Amniotic stem cell (primary cell): ENCODE measurements around the gene MRM2.

Experiments used
- DNase-seq: peaks from one replicate; lab custom pipeline; 2025; lab: John Stamatoyannopoulos, UW

Gene MRM2

GRCh38 chr7:2266911-2267310, 24.9 kb upstream of the MRM2 start:
- DNase-seq = no peak

DNA sequence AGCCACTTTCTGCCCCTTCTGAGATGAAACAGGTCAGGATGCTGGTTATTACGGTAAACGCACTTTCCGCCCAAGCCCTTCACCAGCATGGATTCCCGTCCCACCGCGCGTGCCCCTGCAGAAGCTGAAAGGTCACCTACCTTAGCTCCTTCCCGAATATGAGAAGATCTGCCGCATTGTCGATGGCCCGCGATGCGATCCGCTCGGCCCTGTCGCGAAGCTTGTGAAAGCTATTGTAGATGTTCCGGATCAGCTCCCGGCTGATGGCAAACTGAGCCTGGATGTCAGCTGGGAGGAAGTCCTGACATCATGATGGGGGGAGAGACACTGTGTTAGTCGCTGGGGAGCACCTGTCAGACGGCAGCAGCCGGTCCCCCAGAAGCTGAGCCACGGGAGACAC, 22.2 kb upstream of the MRM2 start:
- no peak for DNase-seq

DNA sequence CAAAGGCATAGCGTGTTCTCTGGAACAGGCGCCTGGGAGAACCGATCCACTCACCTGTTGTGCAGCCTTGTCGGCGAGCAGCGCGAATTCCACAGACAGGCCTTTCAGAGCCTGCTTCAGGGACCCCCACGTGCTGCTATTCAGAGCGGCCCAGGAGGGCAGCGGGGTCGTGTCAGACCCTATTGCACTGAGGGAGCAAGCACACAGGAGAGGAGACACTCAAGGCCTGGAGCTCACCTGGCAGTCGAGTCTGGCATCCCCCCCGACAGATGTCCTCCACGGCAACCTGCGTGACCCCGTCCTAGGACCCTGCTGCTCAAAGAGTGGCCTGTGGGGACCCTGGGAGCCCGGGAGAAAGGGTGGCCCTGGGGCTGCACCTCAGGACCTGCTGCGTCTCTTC, 21.2 kb upstream of the MRM2 start:
- no peak for DNase-seq

- DNase-seq = no peak
Measured at GRCh38 chr7:2261611-2262010, 19.6 kb upstream of the MRM2 start.

DNA sequence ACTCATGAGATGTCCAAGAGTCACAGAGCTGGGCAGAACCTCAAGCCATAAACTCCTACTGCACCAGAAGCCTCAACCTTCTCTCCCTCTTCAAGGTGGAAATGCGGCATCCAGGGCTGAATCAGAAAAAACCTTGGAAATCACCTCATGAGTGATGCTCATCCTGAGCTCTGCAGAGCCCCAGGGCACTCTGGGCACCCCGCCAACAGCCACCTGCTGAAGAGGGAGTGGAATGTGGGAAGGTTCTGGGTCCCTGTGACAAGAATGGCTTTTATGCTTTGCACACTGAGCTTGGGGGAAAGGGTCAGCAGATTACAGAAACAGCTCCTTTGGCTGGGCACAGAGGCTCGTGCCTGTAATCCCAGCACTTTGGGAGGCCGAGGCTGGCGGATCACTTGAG, 18.8 kb upstream of the MRM2 start:
- DNase-seq = no peak

- DNase-seq = no peak
Measured at GRCh38 chr7:2259480-2259879, 17.5 kb upstream of the MRM2 start.

DNA sequence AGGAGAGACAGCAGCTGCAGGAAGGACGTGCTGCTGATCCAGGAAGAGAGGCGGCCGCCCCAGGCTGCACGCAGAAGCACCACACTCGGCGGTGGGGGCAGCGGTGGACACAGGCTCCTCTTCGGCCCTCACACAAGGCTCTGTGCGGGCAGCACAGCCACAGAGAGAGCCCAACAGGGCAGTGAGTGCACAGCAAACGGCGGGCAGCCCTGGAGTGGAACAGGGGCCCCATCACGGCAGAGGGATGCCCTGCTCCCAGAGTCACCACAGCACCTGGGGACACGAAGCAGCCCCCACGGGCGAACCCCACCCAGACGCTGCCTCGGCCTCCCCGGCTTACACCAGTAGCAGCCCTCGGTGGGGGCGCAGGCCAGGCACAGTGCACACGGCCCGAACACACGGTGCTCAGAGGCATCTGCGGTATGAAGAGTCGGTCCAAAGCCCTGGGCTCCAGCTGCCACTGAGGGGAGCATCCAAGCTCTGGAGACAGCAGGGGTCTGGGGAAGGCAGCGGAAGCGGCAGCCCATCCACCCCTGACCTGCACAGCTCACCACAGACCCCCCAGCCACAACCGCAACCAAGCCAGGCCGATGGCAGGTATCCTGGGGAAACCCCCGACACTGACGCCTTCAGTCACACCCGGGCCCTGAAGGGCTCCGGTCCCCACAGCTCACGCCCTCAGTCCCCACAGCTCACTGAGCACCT, 16.8 kb upstream of the MRM2 start:
- DNase-seq = no peak

DNA sequence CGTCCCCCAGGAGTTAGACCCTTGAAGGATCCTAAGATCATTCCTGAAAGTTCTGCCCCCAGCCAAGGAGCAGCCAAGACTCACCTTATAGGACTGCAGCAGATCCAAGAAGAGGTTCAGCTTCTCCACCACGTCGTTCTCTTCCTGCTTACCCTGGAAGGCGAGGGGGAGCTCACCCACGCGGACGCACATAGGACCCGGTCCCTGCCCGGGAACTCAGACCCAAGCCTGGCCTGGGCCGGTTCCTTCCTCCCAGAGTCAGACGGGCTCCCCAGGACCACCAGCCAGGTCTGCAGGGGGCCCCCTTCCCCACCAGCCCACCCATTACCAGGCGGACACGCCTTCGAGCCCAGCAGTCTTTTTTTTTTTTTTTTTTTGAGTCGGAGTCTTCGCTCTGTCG, 15.6 kb upstream of the MRM2 start:
- no peak for DNase-seq

GRCh38 chr7:2257046-2257551, 15.1 kb upstream of the MRM2 start:
- no peak for DNase-seq

- DNase-seq = no peak
Measured at GRCh38 chr7:2256306-2257045, 14.5 kb upstream of the MRM2 start.

GRCh38 chr7:2255145-2256139, 13.4 kb upstream of the MRM2 start:
- no peak for DNase-seq

- DNase-seq = no peak
Measured at GRCh38 chr7:2254429-2255144, 12.6 kb upstream of the MRM2 start.

GRCh38 chr7:2253525-2254244, 11.7 kb upstream of the MRM2 start:
- no peak for DNase-seq

GRCh38 chr7:2253021-2253420, 11.0 kb upstream of the MRM2 start:
- DNase-seq = no peak

DNA sequence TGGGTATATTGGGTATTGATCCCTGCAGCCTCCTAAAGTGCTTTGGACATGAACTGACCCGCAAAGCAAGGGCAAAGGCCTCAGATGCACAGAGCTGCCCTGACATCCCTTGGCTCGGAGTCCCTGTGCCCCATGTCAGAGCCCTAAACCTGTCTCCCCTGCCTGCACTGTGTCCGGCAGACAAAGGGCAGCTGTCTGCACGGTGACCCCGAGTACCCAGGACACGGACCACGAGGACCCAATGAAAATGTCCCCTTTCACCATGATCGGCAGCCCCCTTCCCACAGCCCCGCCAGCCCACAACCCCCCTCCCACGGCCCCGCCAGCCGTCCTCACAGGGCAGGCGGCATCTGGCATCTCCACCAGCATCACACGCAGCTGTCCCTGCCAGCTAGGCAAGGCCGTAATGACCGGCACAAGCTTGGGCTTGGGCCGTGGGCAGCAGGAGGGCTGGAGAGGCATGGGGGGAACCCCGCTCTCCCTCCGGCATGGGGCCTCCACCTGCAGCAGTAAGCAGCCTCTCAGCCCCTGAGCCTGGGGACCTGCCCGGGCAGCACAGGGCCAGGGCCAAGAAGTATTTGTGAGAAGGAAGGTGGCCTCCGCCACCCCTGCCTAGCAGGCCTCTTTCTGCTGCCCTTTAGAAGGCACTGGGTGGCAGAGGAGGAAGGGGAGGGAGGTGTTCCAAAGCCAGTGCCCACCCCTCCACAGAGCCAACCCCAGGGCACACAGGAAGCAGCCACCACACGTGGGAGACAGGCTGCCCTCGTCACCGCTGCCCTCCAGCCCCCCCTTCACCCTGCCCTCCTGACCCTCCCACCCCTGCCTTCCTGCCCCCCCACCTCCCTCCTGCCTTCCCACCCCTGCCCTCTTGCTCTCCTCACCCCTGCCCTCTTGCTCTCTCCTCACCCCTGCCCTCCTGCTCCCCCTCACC, 10.1 kb upstream of the MRM2 start:
- DNase-seq = no peak

GRCh38 chr7:2251381-2251780, 9.4 kb upstream of the MRM2 start:
- no peak for DNase-seq

- no peak for DNase-seq
Measured at GRCh38 chr7:2249744-2250323, 7.8 kb upstream of the MRM2 start.

- peak; percentile 84 for DNase-seq
Measured at GRCh38 chr7:2248984-2249694, 7.1 kb upstream of the MRM2 start.
